HepG2 (cell line): ENCODE results near the gene NUDT6.

ENCODE experiments used
- ELF1 ChIP-seq: sonication (generic); formaldehyde crosslinking; IDR thresholded peaks from 2 replicates; pipeline ENCODE4 v1.4.0; 2020; ENCODE audit warnings: missing genetic modification reagents
- KAT8 ChIP-seq: IDR thresholded peaks from 2 replicates; pipeline ENCODE4 v1.6.1; 2016; ENCODE audit warnings: missing genetic modification reagents, missing compliant biosample characterization
- MAZ ChIP-seq, 2 experiments: sonication (generic) in 1 of 2; formaldehyde crosslinking in 1 of 2; IDR thresholded peaks; 2 replicates each; pipeline versions ENCODE4 v1.5.0 to v1.6.1; 2012 to 2020; ENCODE audit warnings: low read depth in 2 of 2, mild to moderate bottlenecking in 2 of 2, borderline replicate concordance in 1 of 2, improper control_type of control experiment in 1 of 2, low read length in 1 of 2, missing genetic modification reagents in 1 of 2, moderate library complexity in 1 of 2
- MYNN ChIP-seq: sonication (generic); formaldehyde crosslinking; IDR thresholded peaks from 2 replicates; pipeline ENCODE4 v1.4.0; 2020; ENCODE audit warnings: mild to moderate bottlenecking, low read depth, missing genetic modification reagents
- POLR2AphosphoS5 ChIP-seq: IDR thresholded peaks from 2 replicates; pipeline ENCODE4 v1.6.1; 2012; ENCODE audit warnings: low read depth, low read length
- RAD51 ChIP-seq: fragments of 450-650 bp; IDR thresholded peaks from 2 replicates; pipeline ENCODE4 v1.6.1; 2016; ENCODE audit warnings: borderline replicate concordance
- SNRNP70 ChIP-seq: fragments of 200-400 bp; formaldehyde crosslinking; IDR thresholded peaks from 2 replicates; pipeline ENCODE4 v1.6.1; 2017; ENCODE audit warnings: mild to moderate bottlenecking, low read depth, low read length, moderate library complexity
- TAF1 ChIP-seq: sonication (generic); formaldehyde crosslinking; IDR thresholded peaks from 2 replicates; pipeline ENCODE4 v1.4.0; 2020; ENCODE audit warnings: missing genetic modification reagents
- ZBTB1 ChIP-seq: sonication (generic); formaldehyde crosslinking; IDR thresholded peaks from 2 replicates; pipeline ENCODE4 v1.4.0; 2020; ENCODE audit warnings: missing genetic modification reagents, borderline replicate concordance
- ZNF501 ChIP-seq: sonication (generic); formaldehyde crosslinking; IDR thresholded peaks from 2 replicates; pipeline ENCODE4 v1.5.1; 2020; ENCODE audit warnings: mild to moderate bottlenecking, moderate library complexity, missing genetic modification reagents
- TF ChIP-seq, protein P1 (sequence below): sonication (generic); formaldehyde crosslinking; IDR thresholded peaks from 2 replicates; pipeline ENCODE4 v1.8.1; 2022; ENCODE audit warnings: mild to moderate bottlenecking, missing genetic modification reagents

- TF ChIP-seq POLR2AphosphoS5 (no peak), ZNF501 (CRISPR knock-in tag) (no peak), MYNN (CRISPR knock-in tag) (no peak), ELF1 (no peak), KAT8 (no peak), RAD51 (no peak), SNRNP70 (no peak), TAF1 (no peak), ZBTB1 (no peak), MAZ (IDR thresholded peaks at IDR 0.05; ENCODE audit: borderline replicate concordance, low read depth, low read length) (no peak), MAZ (CRISPR knock-in tag; IDR thresholded peaks at IDR 0.05; ENCODE audit: low read depth) (no peak)
- TF ChIP-seq, protein P1, sequence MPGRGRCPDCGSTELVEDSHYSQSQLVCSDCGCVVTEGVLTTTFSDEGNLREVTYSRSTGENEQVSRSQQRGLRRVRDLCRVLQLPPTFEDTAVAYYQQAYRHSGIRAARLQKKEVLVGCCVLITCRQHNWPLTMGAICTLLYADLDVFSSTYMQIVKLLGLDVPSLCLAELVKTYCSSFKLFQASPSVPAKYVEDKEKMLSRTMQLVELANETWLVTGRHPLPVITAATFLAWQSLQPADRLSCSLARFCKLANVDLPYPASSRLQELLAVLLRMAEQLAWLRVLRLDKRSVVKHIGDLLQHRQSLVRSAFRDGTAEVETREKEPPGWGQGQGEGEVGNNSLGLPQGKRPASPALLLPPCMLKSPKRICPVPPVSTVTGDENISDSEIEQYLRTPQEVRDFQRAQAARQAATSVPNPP (CRISPR knock-in tag) = no peak
These were observed 26.9 kb downstream of the NUDT6 start for GRCh38 chr4:122895336-122895995.
